ENCODE results near the gene COL4A1.

DNA sequence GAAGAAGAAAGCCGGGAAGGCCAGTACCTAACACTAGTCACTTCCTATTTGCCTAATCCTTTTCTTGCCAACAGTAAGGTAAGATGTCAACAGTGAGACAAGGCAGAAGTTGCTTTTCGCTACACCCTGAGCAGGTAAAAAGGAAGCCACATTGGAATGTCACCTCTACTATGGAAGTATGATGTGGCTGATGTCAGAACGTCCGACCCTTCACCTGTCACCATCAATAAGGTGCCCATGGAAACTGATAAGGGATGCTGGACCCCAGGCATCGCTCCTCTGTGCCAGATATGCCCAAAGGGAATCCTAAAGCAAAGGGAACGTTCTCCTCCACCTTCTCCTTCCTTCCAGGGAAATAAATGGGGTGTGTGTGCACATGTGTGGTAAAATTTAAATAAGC is 34.3 kb downstream of the COL4A1 start:
- TF ChIP-seq EZH2 (IDR thresholded peaks at IDR 0.05; ENCODE audit: low read length): no peak
- TF ChIP-seq, protein P1, sequence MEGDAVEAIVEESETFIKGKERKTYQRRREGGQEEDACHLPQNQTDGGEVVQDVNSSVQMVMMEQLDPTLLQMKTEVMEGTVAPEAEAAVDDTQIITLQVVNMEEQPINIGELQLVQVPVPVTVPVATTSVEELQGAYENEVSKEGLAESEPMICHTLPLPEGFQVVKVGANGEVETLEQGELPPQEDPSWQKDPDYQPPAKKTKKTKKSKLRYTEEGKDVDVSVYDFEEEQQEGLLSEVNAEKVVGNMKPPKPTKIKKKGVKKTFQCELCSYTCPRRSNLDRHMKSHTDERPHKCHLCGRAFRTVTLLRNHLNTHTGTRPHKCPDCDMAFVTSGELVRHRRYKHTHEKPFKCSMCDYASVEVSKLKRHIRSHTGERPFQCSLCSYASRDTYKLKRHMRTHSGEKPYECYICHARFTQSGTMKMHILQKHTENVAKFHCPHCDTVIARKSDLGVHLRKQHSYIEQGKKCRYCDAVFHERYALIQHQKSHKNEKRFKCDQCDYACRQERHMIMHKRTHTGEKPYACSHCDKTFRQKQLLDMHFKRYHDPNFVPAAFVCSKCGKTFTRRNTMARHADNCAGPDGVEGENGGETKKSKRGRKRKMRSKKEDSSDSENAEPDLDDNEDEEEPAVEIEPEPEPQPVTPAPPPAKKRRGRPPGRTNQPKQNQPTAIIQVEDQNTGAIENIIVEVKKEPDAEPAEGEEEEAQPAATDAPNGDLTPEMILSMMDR (optimal IDR thresholded peaks at IDR 0.05 in 1 of 3, IDR thresholded peaks at IDR 0.05 in 1 of 3, conservative IDR thresholded peaks at IDR 0.05 in 1 of 3; ENCODE audit: extremely low read depth in 1 of 3, insufficient read depth in 2 of 3, low read length in 3 of 3): no peak

Data from keratinocyte (primary cell).